H1 (cell line): ENCODE results near the gene TOR1A. TPM values are rescaled to one million over a fixed set of nuclear protein-coding genes. Genes with fewer than 3 reads are reported as not detected.

ENCODE experiments used
- BRCA1 ChIP-seq: IDR thresholded peaks from 2 replicates; pipeline ENCODE4 v1.6.1; 2012; ENCODE audit warnings: low read depth, low read length, improper control_type of control experiment
- CHD7 ChIP-seq: fragments of 300-600 bp; sonication (generic); IDR thresholded peaks from 2 replicates; pipeline ENCODE4 v1.7.1; 2012; ENCODE audit warnings: low read length, moderate library complexity, mild to moderate bottlenecking, inconsistent platforms; ENCODE audit not compliant: insufficient replicate concordance
- HDAC6 ChIP-seq: IDR thresholded peaks from one replicate; pipeline ENCODE4 v1.7.1; 2012; ENCODE audit warnings: low read depth, mild to moderate bottlenecking, inconsistent platforms, low read length, moderate library complexity
- JUND ChIP-seq: IDR thresholded peaks from 2 replicates; pipeline ENCODE4 v1.6.1; 2011; ENCODE audit warnings: mild to moderate bottlenecking, improper control_type of control experiment, low read length
- KDM1A ChIP-seq: fragments of 200-600, 300-600 bp; sonication (generic); IDR thresholded peaks from 2 replicates; pipeline ENCODE4 v1.7.1; 2016; ENCODE audit warnings: mild to moderate bottlenecking, low read length, borderline replicate concordance
- NANOG ChIP-seq: IDR thresholded peaks from 2 replicates; pipeline ENCODE4 v1.6.1; 2011; ENCODE audit warnings: low read length, low read depth, mild to moderate bottlenecking, inconsistent platforms; ENCODE audit not compliant: insufficient read depth, poor library complexity, severe bottlenecking
- NRF1 ChIP-seq: IDR thresholded peaks from 2 replicates; pipeline ENCODE4 v1.6.1; 2011; ENCODE audit warnings: mild to moderate bottlenecking, low read depth, low read length, improper control_type of control experiment
- RFX5 ChIP-seq: IDR thresholded peaks from 2 replicates; pipeline ENCODE4 v1.6.1; 2011; ENCODE audit warnings: low read depth, low read length, improper control_type of control experiment, borderline replicate concordance
- SIRT6 ChIP-seq: IDR thresholded peaks from one replicate; pipeline ENCODE4 v1.7.1; 2012; ENCODE audit warnings: low read length, inconsistent platforms
- SP1 ChIP-seq: IDR thresholded peaks from 2 replicates; pipeline ENCODE4 v1.6.1; 2011; ENCODE audit warnings: low read depth, low read length
- SP2 ChIP-seq: IDR thresholded peaks from 2 replicates; pipeline ENCODE4 v1.6.1; 2012; ENCODE audit warnings: mild to moderate bottlenecking, low read length, inconsistent platforms
- SP4 ChIP-seq: IDR thresholded peaks from 2 replicates; pipeline ENCODE4 v1.6.1; 2012; ENCODE audit warnings: low read length, inconsistent platforms
- TBP ChIP-seq: IDR thresholded peaks from 2 replicates; pipeline ENCODE4 v1.6.1; 2011; ENCODE audit warnings: low read depth, low read length, improper control_type of control experiment
- YY1 ChIP-seq: IDR thresholded peaks from 2 replicates; pipeline ENCODE4 v1.6.1; 2011; ENCODE audit warnings: low read depth, mild to moderate bottlenecking, low read length
- polyA plus RNA-seq, 7 experiments: library from polyadenylated mRNA; depleted of rRNA in 3 of 7; stranded (reverse) in 5 of 7; unstranded in 2 of 7; fragments of >200 nt in 5 of 7; fragments of 200-250 nt in 2 of 7; gene quantifications; 1 replicate in 5 of 7; 2 replicates in 1 of 7; 4 replicates in 1 of 7; pipeline versions ENCODE4 v1.2.1 to v1.2.3, GENCODE V29; 2011 to 2013; ENCODE audit warnings: missing spikeins in 2 of 7, mixed read lengths in 2 of 7
- total RNA-seq: library from RNA; stranded (reverse); fragmentation: NEBNext Ultra II Directional; extraction: Animal tissue kit (Norgen Biotek cat#: 25700); gene quantifications from 2 replicates; pipeline ENCODE4 v1.2.1, GENCODE V29; 2021

TOR1A gene
- total and polyA plus RNA-seq, 2 of the 8 experiments (the other 6 are each of a cell fraction or from before 2014, with no cell fraction given): 37.6 to 46.7 TPM

GRCh38 chr9:129826344-129826743 lies 2.4 kb upstream of the TOR1A start (continued):
- no peak for TF ChIP-seq CHD7
- no peak for TF ChIP-seq SIRT6
- no peak for TF ChIP-seq SP4
- no peak for TF ChIP-seq NRF1
- TF ChIP-seq NANOG: no peak
- no peak for TF ChIP-seq TBP
- TF ChIP-seq KDM1A: no peak
- TF ChIP-seq HDAC6: no peak
- no peak for TF ChIP-seq SP1
- TF ChIP-seq BRCA1: no peak
- no peak for TF ChIP-seq SP2
- TF ChIP-seq RFX5: no peak
- no peak for TF ChIP-seq YY1
- no peak for TF ChIP-seq JUND
